HepG2 (cell line): ENCODE measurements around the gene EIF2S2. TPM values are rescaled to one million over a fixed set of nuclear protein-coding genes. Genes with fewer than 3 reads are reported as not detected.

Source experiments
- ATAC-seq: fragments of 200-7000 bp; cut with Tn5 transposase; 3 replicates; pipeline ENCODE4 v1.9.1; 2020; ENCODE audit warnings: mild to moderate bottlenecking, moderate library complexity
- BruUV-seq: library from RNA; stranded (reverse); fragments of 400-500 nt; replicated peaks from 2 replicates; lab custom pipeline; 2021; lab: Mats Ljungman, UMichigan
- CTCF ChIA-PET: fragments of 300-600 bp; formaldehyde crosslinking; extraction: SDS; loops from one replicate; lab custom pipeline; 2021; ENCODE audit warnings: low total read pairs, inconsistent platforms, low intra/inter-chr PET ratio; lab: Yijun Ruan, JAX
- POLR2A ChIA-PET: fragments of 350-600 bp; sonication (Branson Sonifier 250); formaldehyde crosslinking; loops from one replicate; lab custom pipeline; 2020; ENCODE audit warnings: antibody characterized with exemption, inconsistent platforms; lab: Yijun Ruan, JAX
- DNase-seq: peaks from one replicate; pipeline ENCODE4 v3.0.0-alpha.2; 2015; ENCODE audit warnings: low spot score
- FAIRE-seq: peaks from 3 replicates; lab custom pipeline; 2011; peaks lifted over from hg19 to GRCh38; lab: Jason Lieb, UNC
- H2AFZ ChIP-seq: one replicate; pipeline ENCODE4 v1.6.1; 2011; ENCODE audit warnings: low read length, inconsistent platforms
- H3K27ac ChIP-seq: fragments of 300-600 bp; 3 replicates; pipeline ENCODE4 v1.8.0; 2011; ENCODE audit warnings: mixed run types, mild to moderate bottlenecking, mixed read lengths, low read length, inconsistent platforms; ENCODE audit not compliant: insufficient read depth; ENCODE audit errors: extremely low read length
- H3K27me3 ChIP-seq, 2 experiments: fragments of 200-600 bp in 1 of 2; 2 replicates in 1 of 2; 3 replicates in 1 of 2; pipeline versions ENCODE4 v1.6.0 to v1.8.0; 2011; ENCODE audit warnings: low read length in 2 of 2, mild to moderate bottlenecking in 2 of 2, moderate library complexity in 2 of 2, inconsistent platforms in 1 of 2; ENCODE audit not compliant: insufficient read depth in 2 of 2, control insufficient read depth in 1 of 2
- H3K36me3 ChIP-seq, 2 experiments: fragments of 200-600 bp in 1 of 2; replicated peaks in 1 of 2; 2 replicates in 1 of 2; 3 replicates in 1 of 2; pipeline versions ENCODE4 v1.5.1 to v1.8.0; 2011; ENCODE audit warnings: low read length in 2 of 2, inconsistent platforms in 1 of 2; ENCODE audit not compliant: insufficient read depth in 2 of 2, control insufficient read depth in 1 of 2
- H3K4me1 ChIP-seq: 2 replicates; pipeline ENCODE4 v1.5.1; 2012; ENCODE audit warnings: low read length, inconsistent platforms; ENCODE audit not compliant: insufficient read depth
- H3K4me2 ChIP-seq: 2 replicates; pipeline ENCODE4 v1.6.0; 2011; ENCODE audit warnings: low read depth, low read length, inconsistent platforms
- H3K4me3 ChIP-seq, 3 experiments: fragments of 200-600 bp in 1 of 3; sonication (generic), shearing (Covaris generic) in 1 of 3; replicated peaks in 1 of 3; 2 replicates each; pipeline ENCODE4 v1.5.1; 2011 to 2016; ENCODE audit warnings: low read length in 3 of 3, inconsistent platforms in 2 of 3, low read depth in 2 of 3, mild to moderate bottlenecking in 2 of 3, control low read depth in 1 of 3, mixed read lengths in 1 of 3; ENCODE audit not compliant: insufficient read depth in 1 of 3
- H3K79me2 ChIP-seq: one replicate; pipeline ENCODE4 v1.6.1; 2011; ENCODE audit warnings: low read length, inconsistent platforms; ENCODE audit not compliant: insufficient read depth
- H3K9ac ChIP-seq: 2 replicates; pipeline ENCODE4 v1.6.0; 2011; ENCODE audit warnings: mild to moderate bottlenecking, low read depth, low read length, inconsistent platforms; ENCODE audit not compliant: insufficient read depth
- H3K9me3 ChIP-seq: 2 replicates; pipeline ENCODE4 v1.5.1; 2012; ENCODE audit warnings: mild to moderate bottlenecking, low read length
- H4K20me1 ChIP-seq: 2 replicates; pipeline ENCODE4 v1.6.0; 2011; ENCODE audit warnings: inconsistent platforms, mild to moderate bottlenecking, low read length, moderate library complexity; ENCODE audit not compliant: insufficient read depth
- ARID2 ChIP-seq: sonication (generic); formaldehyde crosslinking; IDR thresholded peaks from 2 replicates; pipeline ENCODE4 v1.8.1; 2022; ENCODE audit warnings: mild to moderate bottlenecking, missing genetic modification reagents, borderline replicate concordance
- ATF3 ChIP-seq: sonication (generic); formaldehyde crosslinking; IDR thresholded peaks from 2 replicates; pipeline ENCODE4 v1.4.0; 2020; ENCODE audit warnings: missing genetic modification reagents
- FOSL1 ChIP-seq: sonication (generic); formaldehyde crosslinking; IDR thresholded peaks from 2 replicates; pipeline ENCODE4 v1.9.0; 2021; ENCODE audit warnings: missing genetic modification reagents, borderline replicate concordance
- HOXD1 ChIP-seq: sonication (generic); formaldehyde crosslinking; IDR thresholded peaks from 2 replicates; pipeline ENCODE4 v1.5.0; 2020; ENCODE audit warnings: missing genetic modification reagents
- IRX3 ChIP-seq: sonication (generic); formaldehyde crosslinking; IDR thresholded peaks from 2 replicates; pipeline ENCODE4 v1.8.1; 2023; ENCODE audit warnings: mild to moderate bottlenecking, low read depth, missing genetic modification reagents, borderline replicate concordance
- MLLT10 ChIP-seq: sonication (generic); formaldehyde crosslinking; IDR thresholded peaks from 2 replicates; pipeline ENCODE4 v1.4.0; 2020; ENCODE audit warnings: missing genetic modification reagents
- ONECUT2 ChIP-seq: sonication (generic); formaldehyde crosslinking; IDR thresholded peaks from 2 replicates; pipeline ENCODE4 v1.4.0; 2020; ENCODE audit warnings: missing genetic modification reagents
- PLSCR1 ChIP-seq: sonication (generic); formaldehyde crosslinking; IDR thresholded peaks from 2 replicates; pipeline ENCODE4 v1.5.0; 2020; ENCODE audit warnings: missing genetic modification reagents, mild to moderate bottlenecking, borderline replicate concordance
- ZFP91 ChIP-seq: sonication (generic); formaldehyde crosslinking; IDR thresholded peaks from 2 replicates; pipeline ENCODE4 v1.9.0; 2022; ENCODE audit warnings: missing genetic modification reagents, mild to moderate bottlenecking, borderline replicate concordance
- ZNF263 ChIP-seq: sonication (generic); formaldehyde crosslinking; IDR thresholded peaks from 2 replicates; pipeline ENCODE4 v1.4.0; 2020; ENCODE audit warnings: missing genetic modification reagents
- WGBS: methylation state at CpG from one replicate; pipeline ENCODE4 v1.1.6; 2017; ENCODE audit warnings: low lambda C conversion rate; 5-methylcytosine and 5-hydroxymethylcytosine counted together
- in situ Hi-C: cut with HindIII; loops from 2 replicates; pipeline ENCODE4 v1.10.0; 2017; ENCODE audit warnings: low pct_unique_long_range_greater_than_20kb; ENCODE audit not compliant: extremely low pct_ligation_motif_present
- intact Hi-C: fragments of 100-400 bp; cut with micrococcal nuclease; formaldehyde crosslinking; loops from one replicate; pipeline ENCODE4 v1.10.0; 2022; ENCODE audit not compliant: unreplicated experiment
- polyA plus RNA-seq, 8 experiments: library from polyadenylated mRNA; depleted of rRNA in 3 of 8; stranded (reverse) in 7 of 8; unstranded in 1 of 8; fragments of >200 nt; fragmentation: Illumina TruSeq in 4 of 8; extraction: Trizol in 4 of 8; gene quantifications; 2 replicates each; pipeline versions ENCODE4 v1.2.1 to v1.2.3, GENCODE V29; 2011 to 2016; ENCODE audit warnings: low read depth in 4 of 8, missing spikeins in 1 of 8, mixed read lengths in 1 of 8; ENCODE audit not compliant: insufficient read depth in 1 of 8
- total RNA-seq, 5 experiments: library from RNA; depleted of rRNA; stranded (reverse); fragments of >200 nt; fragmentation: Illumina TruSeq; extraction: Trizol; gene quantifications; 2 replicates each; pipeline ENCODE4 v1.2.3, GENCODE V29; 2016; ENCODE audit warnings: low read depth in 1 of 5

EIF2S2 gene
- total and polyA plus RNA-seq, 2 of the 13 experiments (the other 11 are each of a cell fraction or from before 2014, with no cell fraction given), result 126 to 213 TPM

- FAIRE-seq (no peak), ATAC-seq (no peak)
- no peak overlapping the region for H3K27ac ChIP-seq
Observed at GRCh38 chr20:34127792-34128191, 15.7 kb upstream of the EIF2S2 start.

More at GRCh38 chr20:34127792-34128191, 15.7 kb upstream of the EIF2S2 start:
- 0 out of 2 replicates have a peak, but pooled peaks cover 7% of the 10 kb centered on the region for H3K9me3 ChIP-seq
- DNase-seq, result no peak
- in situ Hi-C loops (no loop called here), intact Hi-C loops (loop anchor here (2.0 kb wide), 1 partner anchor 335 kb away; no protein-coding TSS in a partner anchor)
- ChIA-PET POLR2A (no interaction called here), CTCF (no interaction called here)
- WGBS, result 78% methylated on average over 10 of the region's 10 CpGs
- BruUV-seq, result no TSS peak
- peaks cover 53% of the 10 kb centered on the region for H3K4me1 ChIP-seq
- no peak for TF ChIP-seq ZFP91 (CRISPR knock-in tag)
- TF ChIP-seq ATF3, result no peak
- no peak for TF ChIP-seq ONECUT2 (CRISPR knock-in tag)
- TF ChIP-seq HOXD1, result no peak
- TF ChIP-seq IRX3, result no peak
- no peak for TF ChIP-seq FOSL1 (CRISPR knock-in tag)
- no peak for TF ChIP-seq ZNF263 (CRISPR knock-in tag)
- TF ChIP-seq ARID2 (CRISPR knock-in tag), result no peak
- no peak for TF ChIP-seq MLLT10 (CRISPR knock-in tag)
- no peak for TF ChIP-seq PLSCR1
- H3K4me3 ChIP-seq, result no peak overlapping the region
- H3K9ac ChIP-seq, result no peak overlapping the region
- H4K20me1 ChIP-seq, result no peaks in the 10 kb centered on the region
- H3K27me3 ChIP-seq, result no peaks in the 10 kb centered on the region
- no peak overlapping the region for H3K4me2 ChIP-seq
- H3K79me2 ChIP-seq, result no peaks in the 10 kb centered on the region
- no peak overlapping the region for H2AFZ ChIP-seq
- H3K36me3 ChIP-seq, result no peaks in the 10 kb centered on the region
